ENCODE results near the gene UNC13A.
A peak's percentile ranks its signal among the peaks of the same experiment; 100 is the strongest.

Gene UNC13A

DNA sequence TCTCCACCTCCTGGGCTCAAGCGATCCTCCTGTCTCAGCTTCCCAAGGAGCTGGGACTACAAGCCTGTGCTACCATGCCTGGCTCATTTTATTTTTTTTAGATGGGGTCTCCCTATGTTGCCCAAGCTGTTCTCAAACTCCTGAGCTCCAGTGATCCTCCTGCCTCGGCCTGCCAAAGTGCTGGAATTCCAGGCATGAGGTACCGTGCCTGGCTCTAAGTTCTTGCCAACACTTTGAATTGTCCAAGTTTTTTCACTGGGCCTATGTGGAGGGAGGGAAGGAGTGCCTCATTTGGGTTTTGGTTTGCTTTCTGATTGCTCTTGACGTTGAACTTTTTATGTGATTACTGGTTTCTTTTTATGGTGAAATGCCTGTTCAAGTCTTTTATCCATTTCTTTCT, 4.4 kb upstream of the UNC13A start:
- no peak for TF ChIP-seq Cebpa-rat (IDR thresholded peaks at IDR 0.05)
- Histone ChIP-seq H3K36me3 (no peaks in the 10 kb centered on the region), H3K4me1 (no peaks in the 10 kb centered on the region; a peak in 2 of 20 replicates), H3K9ac (no peak overlapping the region), H3K9me3 (replicated peaks in 1 of 11) (no peaks in the 10 kb centered on the region), H4K20me1 (peaks cover 0 to 6% (median 0%) of the 10 kb centered on the region in 11 experiments; a peak in 3 of 22 replicates), H3K27ac (no peak overlapping the region), H3K27me3 (peaks cover 15 to 36% (median 34%) of the 10 kb centered on the region in 11 experiments), H3K4me3 (no peak overlapping the region), H3K4me2 (no peak overlapping the region)

DNA sequence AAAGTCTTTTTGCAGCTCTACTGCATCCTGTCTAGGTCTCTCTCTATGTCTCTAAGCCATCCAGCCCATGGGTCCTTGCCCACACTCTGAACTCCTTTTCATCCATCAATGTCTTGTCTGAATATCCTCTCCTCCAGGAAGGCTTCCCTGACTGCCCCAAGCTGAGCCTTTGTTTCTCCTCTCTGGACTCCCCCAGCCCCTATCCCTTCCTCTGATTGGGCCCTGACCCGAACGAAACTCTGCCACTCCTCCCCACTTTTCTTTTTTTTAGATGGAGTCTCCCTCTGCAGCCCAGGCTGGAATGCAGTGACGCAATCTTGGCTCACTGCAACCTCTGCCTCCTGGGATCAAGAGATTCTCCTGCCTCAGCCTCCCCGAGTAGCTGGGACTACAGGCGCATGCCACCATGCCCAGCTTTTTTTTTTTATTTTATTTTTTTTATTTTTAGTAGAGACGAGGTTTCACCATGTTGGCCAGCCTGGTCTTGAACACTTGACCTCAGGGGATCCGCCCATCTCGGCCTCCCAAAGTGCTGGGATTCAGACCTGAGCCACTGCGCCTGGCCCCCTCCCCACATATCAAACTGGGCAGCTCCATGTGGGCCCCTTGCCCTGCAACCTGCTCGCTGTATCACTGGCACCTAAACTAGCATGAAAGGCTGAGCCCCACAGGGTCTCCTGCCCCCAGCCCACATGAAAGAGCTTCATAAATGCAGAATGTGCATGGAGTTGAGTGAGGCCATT, 870 bp upstream of the UNC13A start:
- H3K9ac ChIP-seq = no peak overlapping the region
- no peak overlapping the region for H3K4me2 ChIP-seq
- no peaks in the 10 kb centered on the region for H3K9me3 ChIP-seq (replicated peaks in 1 of 11)
- H3K27me3 ChIP-seq = peaks cover 44 to 71% (median 70%) of the 10 kb centered on the region in 11 experiments
- peaks cover 0 to 16% (median 0%) of the 10 kb centered on the region in 11 experiments; a peak in 6 of 22 replicates for H4K20me1 ChIP-seq
- TF ChIP-seq Cebpa-rat (IDR thresholded peaks at IDR 0.05) = no peak; a peak in 1 of 22 replicates
- no peak overlapping the region for H3K4me3 ChIP-seq
- peaks cover 0 to 20% (median 12%) of the 10 kb centered on the region in 10 experiments; a peak in 14 of 20 replicates for H3K4me1 ChIP-seq
- H3K27ac ChIP-seq = no peak overlapping the region
- H3K36me3 ChIP-seq = no peaks in the 10 kb centered on the region

DNA sequence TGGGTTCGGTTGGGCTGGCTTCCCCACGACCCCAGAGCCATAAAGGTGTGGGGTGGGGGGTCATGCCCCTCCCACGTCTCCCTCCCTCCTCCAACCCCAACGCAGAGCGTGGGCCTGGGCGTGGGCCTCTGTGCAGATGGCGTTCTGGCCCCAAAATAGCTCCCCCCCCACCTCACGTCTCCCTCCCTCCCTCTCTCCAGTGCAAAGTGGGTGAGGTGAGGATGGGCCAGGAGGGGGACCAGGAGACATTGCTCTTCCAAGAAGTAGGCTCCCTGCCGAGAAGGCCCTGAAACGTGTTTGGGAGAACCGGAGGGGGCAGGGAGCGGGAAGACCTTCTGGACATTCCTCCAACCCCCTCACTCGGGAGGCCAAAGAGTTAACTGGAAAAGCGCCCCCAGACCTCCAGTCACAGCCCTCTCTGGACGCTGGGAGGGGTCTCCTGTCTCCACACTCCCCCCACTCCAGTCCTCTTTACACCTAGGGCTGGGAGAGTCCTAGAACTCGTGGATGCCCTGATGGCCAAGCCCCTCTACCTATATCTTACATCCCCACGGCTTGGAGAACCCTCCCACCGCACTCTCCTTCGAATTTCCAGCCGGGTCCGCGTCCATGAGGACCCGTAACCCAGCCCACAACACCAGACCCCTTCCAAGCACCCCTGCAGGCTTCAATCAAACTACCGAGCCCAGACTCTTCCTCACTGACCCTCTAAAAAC, 855 bp downstream of the UNC13A start:
- peak overlapping the region in 2 of 10 experiments; percentile 48 to 55; a peak in 2 of 20 replicates for H3K4me3 ChIP-seq
- H3K9me3 ChIP-seq (replicated peaks in 1 of 11) = no peaks in the 10 kb centered on the region
- peaks cover 0 to 27% (median 0%) of the 10 kb centered on the region in 11 experiments; a peak in 7 of 22 replicates for H4K20me1 ChIP-seq
- no peak for TF ChIP-seq Cebpa-rat (IDR thresholded peaks at IDR 0.05)
- H3K27ac ChIP-seq = no peak overlapping the region
- no peaks in the 10 kb centered on the region for H3K36me3 ChIP-seq
- H3K4me2 ChIP-seq = peak overlapping the region in 9 of 11 experiments; percentile 19 to 98 (median 46); a peak in 14 of 22 replicates
- no peak overlapping the region for H3K9ac ChIP-seq
- peaks cover 50 to 89% (median 87%) of the 10 kb centered on the region in 11 experiments for H3K27me3 ChIP-seq
- H3K4me1 ChIP-seq = peaks cover 0 to 20% (median 12%) of the 10 kb centered on the region in 10 experiments; a peak in 14 of 20 replicates

DNA sequence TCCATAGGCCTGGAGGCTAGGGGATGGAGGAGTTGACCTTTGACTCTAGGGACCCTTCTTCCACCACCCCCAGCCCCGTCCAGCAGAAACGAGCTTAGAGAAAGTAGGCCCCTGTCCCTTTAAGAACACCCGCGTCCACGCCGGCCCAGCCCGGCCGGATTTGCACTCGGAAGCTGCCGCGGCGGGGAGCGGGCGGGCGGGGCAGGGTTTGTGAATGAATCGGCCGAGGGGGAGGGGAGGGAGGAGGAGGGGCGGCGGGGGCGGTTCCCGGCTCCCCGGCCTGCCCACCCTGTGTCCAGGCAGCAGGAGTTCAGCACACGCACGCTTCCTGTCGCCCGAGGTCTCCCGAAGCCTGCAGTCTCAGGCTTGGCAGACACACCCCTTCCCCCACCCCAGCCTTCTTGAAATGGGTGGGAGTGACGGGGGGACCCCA, 1.5 kb downstream of the UNC13A start:
- H3K27me3 ChIP-seq = peaks cover 50 to 96% (median 93%) of the 10 kb centered on the region in 11 experiments
- peak overlapping the region in 1 of 11 experiments; percentile 42; a peak in 1 of 22 replicates for H3K27ac ChIP-seq
- TF ChIP-seq Cebpa-rat (IDR thresholded peaks at IDR 0.05) = no peak
- H3K9me3 ChIP-seq (replicated peaks in 1 of 11) = no peaks in the 10 kb centered on the region
- H3K4me2 ChIP-seq = peak overlapping the region; percentile 49 to 98 (median 59); a peak in 17 of 22 replicates
- peaks cover 0 to 22% (median 12%) of the 10 kb centered on the region in 10 experiments; a peak in 14 of 20 replicates for H3K4me1 ChIP-seq
- H3K9ac ChIP-seq = peak overlapping the region in 2 of 11 experiments; percentile 55 to 66; a peak in 2 of 22 replicates
- H3K4me3 ChIP-seq = peak overlapping the region in 5 of 10 experiments; percentile 38 to 61 (median 48); a peak in 10 of 20 replicates
- H4K20me1 ChIP-seq = peaks cover 0 to 30% (median 0%) of the 10 kb centered on the region in 11 experiments; a peak in 7 of 22 replicates
- H3K36me3 ChIP-seq = no peaks in the 10 kb centered on the region

DNA sequence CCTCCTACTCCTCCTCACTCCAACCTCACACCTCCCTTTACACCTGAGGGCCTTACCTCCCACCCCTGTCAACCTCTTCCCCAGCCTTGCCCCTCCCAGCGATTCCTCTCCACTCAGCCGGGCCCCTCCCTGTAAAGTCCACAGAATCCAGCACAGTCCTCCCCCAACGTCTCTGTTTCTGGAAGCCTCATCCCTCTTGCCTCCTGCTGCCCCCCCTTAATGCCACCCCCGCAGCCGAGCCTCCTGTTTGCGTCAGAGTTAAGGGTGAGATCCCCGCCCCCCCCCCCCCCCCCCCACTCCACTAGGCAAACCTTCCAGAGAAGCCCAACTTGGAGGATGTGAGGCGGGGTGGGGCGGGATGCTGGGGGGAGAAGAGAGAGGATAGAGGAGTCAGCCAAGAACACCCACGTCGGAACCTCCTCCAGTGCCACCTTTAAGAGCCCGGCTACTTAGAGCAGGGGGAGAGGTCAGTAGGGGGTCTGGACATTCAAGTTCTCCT, 2.1 kb downstream of the UNC13A start:
- H3K4me2 ChIP-seq = peak overlapping the region; percentile 49 to 98 (median 59); a peak in 17 of 22 replicates
- no peaks in the 10 kb centered on the region for H3K9me3 ChIP-seq (replicated peaks in 1 of 11)
- peaks cover 2 to 27% (median 16%) of the 10 kb centered on the region in 10 experiments; a peak in 16 of 20 replicates for H3K4me1 ChIP-seq
- peaks cover 50 to 100% (median 98%) of the 10 kb centered on the region in 11 experiments for H3K27me3 ChIP-seq
- H3K4me3 ChIP-seq = peak overlapping the region in 5 of 10 experiments; percentile 38 to 61 (median 48); a peak in 10 of 20 replicates
- peak overlapping the region in 1 of 11 experiments; percentile 42; a peak in 1 of 22 replicates for H3K27ac ChIP-seq
- TF ChIP-seq Cebpa-rat (IDR thresholded peaks at IDR 0.05) = no peak
- H3K36me3 ChIP-seq = no peaks in the 10 kb centered on the region
- H3K9ac ChIP-seq = peak overlapping the region in 2 of 11 experiments; percentile 55 to 66; a peak in 2 of 22 replicates
- H4K20me1 ChIP-seq = peaks cover 0 to 31% (median 0%) of the 10 kb centered on the region in 11 experiments; a peak in 8 of 22 replicates

DNA sequence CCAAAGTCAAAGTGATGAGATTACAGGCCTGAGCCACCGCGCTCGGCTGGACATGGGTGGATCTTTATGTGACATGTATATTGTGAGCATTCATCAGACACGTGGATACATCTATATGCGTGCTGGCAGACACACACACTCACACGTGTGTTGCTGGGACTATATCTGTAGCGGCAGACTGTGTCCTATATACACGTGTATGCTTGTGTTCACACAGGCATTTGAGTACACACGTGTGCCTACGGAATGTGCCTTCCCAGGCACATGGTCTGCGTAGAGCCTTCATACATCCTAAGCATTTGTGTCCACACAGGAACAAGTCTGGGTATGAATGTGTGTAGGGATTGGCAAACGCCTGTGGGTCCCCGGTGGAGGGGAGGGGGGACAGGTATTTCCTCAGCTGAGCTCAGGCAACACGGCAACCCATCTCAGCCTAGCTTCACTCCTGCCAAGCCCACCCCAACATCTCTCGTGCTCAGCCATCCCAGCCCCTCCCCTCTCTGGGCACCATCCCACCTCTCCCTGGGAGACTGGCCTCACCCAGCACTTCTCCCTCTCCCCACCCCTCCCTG, 2.6 kb downstream of the UNC13A start:
- Histone ChIP-seq H3K9ac (no peak overlapping the region), H4K20me1 (peaks cover 0 to 36% (median 0%) of the 10 kb centered on the region in 11 experiments; a peak in 8 of 22 replicates), H3K27ac (no peak overlapping the region), H3K4me2 (peak overlapping the region in 4 of 11 experiments; percentile 2 to 98 (median 77); a peak in 6 of 22 replicates), H3K9me3 (replicated peaks in 1 of 11) (no peaks in the 10 kb centered on the region), H3K4me1 (peaks cover 7 to 33% (median 22%) of the 10 kb centered on the region in 10 experiments; a peak in 19 of 20 replicates), H3K27me3 (peaks cover 50 to 100% (median 98%) of the 10 kb centered on the region in 11 experiments), H3K4me3 (no peak overlapping the region), H3K36me3 (no peaks in the 10 kb centered on the region)
- TF ChIP-seq Cebpa-rat (IDR thresholded peaks at IDR 0.05) = no peak

DNA sequence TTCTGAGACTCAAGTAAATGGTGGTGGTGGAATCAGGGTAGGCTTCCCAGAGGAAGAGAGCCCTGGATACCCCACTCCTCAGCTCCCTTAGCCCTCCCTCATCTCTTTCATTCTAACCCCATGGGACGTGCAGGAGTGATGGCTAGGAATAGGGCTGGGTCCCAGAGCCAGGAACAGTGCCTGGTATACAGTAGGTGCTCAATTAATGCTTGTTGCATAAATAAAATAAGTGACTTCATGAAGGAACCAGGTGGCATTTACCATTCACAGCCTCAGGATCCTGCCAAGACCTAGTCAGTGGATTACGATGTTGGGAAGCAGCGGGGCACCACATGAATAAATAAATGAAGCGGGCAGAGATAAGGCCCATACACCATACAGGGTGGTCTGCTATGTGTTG, 3.9 kb downstream of the UNC13A start:
- TF ChIP-seq Cebpa-rat (IDR thresholded peaks at IDR 0.05) = no peak
- Histone ChIP-seq H3K4me2 (no peak overlapping the region), H3K27ac (no peak overlapping the region), H3K9me3 (replicated peaks in 1 of 11) (no peaks in the 10 kb centered on the region), H3K9ac (no peak overlapping the region), H3K4me1 (peaks cover 19 to 45% (median 34%) of the 10 kb centered on the region in 10 experiments), H3K27me3 (peaks cover 50 to 100% (median 98%) of the 10 kb centered on the region in 11 experiments), H3K36me3 (no peaks in the 10 kb centered on the region), H3K4me3 (no peak overlapping the region), H4K20me1 (peaks cover 0 to 36% (median 0%) of the 10 kb centered on the region in 11 experiments; a peak in 8 of 22 replicates)

DNA sequence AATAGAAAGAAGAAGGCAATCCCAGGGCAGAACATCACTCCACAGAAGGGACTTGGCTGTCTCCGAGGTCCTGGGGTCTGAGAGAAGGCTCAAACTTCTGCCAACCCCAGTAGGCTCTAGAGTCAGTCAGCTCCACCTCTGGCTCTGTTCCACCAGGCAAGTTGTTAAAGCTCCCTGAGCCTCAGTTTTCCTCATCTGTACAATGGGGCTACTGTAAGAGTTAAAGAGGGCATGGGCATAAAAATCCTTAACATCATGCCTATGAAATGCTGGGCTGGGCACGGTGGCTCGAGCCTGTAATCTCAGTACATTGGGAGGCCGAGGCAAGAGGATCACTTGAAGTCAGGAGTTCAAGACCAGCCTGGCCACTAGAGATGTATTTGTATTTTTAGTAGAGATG, 5.1 kb downstream of the UNC13A start:
- H3K27me3 ChIP-seq = peaks cover 41 to 100% (median 98%) of the 10 kb centered on the region in 11 experiments

More for the DNA sequence above, 5.1 kb downstream of the UNC13A start:
- Histone ChIP-seq H3K4me1 (peaks cover 19 to 46% (median 34%) of the 10 kb centered on the region in 10 experiments), H3K4me3 (no peak overlapping the region), H4K20me1 (peaks cover 0 to 36% (median 0%) of the 10 kb centered on the region in 11 experiments; a peak in 8 of 22 replicates), H3K4me2 (no peak overlapping the region), H3K27ac (no peak overlapping the region), H3K9me3 (replicated peaks in 1 of 11) (no peaks in the 10 kb centered on the region), H3K36me3 (no peaks in the 10 kb centered on the region), H3K9ac (no peak overlapping the region)
- TF ChIP-seq Cebpa-rat (IDR thresholded peaks at IDR 0.05) = no peak

Measured in BLaER1 treated with 17β-estradiol and CSF1 and Interleukin-3, amounts not matched to agents 10 nM and 100 nM (cell line).